ENCODE measurements around the gene NEURL1.

NEURL1 gene

GRCh38 chr10:103547391-103547946, 54.0 kb downstream of the NEURL1 start:
- no peak for DNase-seq (ENCODE audit: low read depth)

DNA sequence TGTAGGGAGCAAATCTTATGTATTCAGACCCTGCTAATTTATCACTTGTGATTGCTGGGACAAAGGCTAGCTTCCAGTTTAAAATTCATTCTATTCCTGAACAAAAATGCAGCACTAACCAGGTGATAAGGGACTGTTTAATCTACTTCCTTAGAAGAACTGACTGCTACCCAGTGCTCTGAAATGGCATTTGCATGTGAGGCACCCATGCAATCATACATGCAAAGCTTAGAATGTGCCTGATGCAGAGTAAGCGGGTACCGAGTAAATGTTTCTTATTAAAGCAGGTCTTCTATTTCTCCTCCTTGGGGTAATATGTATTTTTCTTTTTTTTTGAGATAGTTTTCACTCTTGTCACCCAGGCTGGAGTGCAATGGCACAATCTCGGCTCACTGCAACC, 54.5 kb downstream of the NEURL1 start:
- no peak for DNase-seq (ENCODE audit: low read depth)

GRCh38 chr10:103548581-103549348, 55.3 kb downstream of the NEURL1 start:
- no peak for DNase-seq (ENCODE audit: low read depth)

- DNase-seq (ENCODE audit: low read depth): no peak
These were observed 55.8 kb downstream of the NEURL1 start for GRCh38 chr10:103549349-103549685.

GRCh38 chr10:103550229-103550628, 56.7 kb downstream of the NEURL1 start:
- DNase-seq (ENCODE audit: low read depth): no peak

DNA sequence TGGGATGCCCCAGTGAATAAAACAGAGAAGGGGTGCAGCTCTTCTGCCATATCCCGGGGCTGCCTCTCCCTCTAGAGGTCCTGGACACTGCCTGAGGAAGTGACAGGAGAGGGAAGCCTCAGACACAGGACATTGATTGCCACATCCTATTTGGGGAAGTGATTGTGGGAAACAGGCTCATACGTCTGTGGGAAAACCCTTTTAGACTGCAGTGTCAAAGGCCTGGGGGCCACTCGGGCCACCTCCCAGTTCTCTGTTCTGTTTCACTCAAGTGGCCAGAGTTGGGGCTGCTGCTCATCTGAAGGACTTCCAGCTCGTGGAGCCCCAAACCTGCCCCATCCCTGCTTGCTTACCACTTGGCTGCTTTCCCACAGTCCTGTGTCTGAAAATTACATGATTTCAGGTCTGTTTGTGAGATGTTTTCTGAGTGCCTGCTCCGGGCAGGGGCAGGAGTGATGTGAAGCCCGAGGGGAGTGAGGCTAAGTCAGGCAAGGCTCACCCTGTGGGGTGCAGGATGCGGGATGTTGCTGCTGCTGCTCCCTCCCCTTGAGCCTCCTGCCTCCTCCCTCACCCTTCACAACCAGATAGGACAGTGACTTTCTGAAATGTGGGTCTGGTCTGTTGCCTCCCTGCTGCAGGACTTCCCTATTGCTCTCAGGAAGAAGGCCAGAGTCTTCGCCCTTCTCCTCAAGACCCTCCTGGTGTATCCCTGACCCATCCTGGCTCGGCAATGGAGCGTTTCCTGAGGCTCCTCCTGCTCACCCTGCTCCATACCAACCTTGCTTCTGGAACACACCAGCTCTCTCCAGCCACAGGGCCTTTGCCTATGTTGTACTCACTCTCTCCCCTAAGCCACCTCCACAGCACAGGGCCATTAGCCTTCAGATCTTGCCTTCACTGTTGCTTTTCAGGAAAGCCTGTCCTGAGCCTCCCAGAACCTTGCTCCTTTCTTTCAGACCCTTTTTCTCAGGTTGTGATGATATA, 58.4 kb downstream of the NEURL1 start:
- DNase-seq (ENCODE audit: low read depth): no peak

GRCh38 chr10:103552856-103553742, 59.6 kb downstream of the NEURL1 start:
- DNase-seq (ENCODE audit: low read depth): no peak

DNA sequence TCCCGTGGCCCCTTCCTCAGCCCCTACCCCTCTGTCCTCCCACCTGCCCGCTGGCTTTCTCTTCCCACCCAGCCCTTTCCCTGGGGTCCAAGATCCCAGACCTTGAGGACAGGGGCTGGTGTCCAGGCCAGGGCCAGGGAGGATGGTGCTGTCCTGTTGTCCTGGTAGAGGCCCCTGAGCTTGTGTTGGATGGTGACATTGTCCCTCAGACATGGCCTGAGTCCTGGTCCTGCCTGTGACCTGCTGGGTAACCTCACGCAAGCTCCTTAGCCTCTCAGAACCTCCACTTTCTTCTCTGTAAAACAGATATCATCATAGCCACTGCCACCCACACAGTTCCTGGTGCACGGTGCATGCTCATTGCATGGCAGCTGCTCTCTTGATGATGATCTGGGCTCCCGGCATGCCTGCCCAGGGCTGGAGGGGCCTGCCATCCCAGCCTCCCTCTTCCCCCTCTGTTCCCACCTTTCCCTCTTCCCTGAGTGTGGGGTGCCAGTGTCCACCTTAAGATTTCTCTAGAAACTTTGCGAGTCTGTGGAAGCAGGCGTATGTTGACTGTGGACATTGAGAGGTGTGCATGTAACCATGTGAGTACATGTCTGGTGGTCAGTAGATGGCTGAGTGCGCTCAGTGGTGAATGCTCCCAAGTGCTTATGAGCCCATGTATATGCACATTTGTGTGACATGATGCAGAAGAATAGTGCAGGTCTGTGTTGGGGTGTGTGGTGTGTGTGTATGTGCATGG, 60.4 kb downstream of the NEURL1 start:
- DNase-seq (ENCODE audit: low read depth): no peak

GRCh38 chr10:103554488-103555324, 61.2 kb downstream of the NEURL1 start:
- no peak for DNase-seq (ENCODE audit: low read depth)

DNA sequence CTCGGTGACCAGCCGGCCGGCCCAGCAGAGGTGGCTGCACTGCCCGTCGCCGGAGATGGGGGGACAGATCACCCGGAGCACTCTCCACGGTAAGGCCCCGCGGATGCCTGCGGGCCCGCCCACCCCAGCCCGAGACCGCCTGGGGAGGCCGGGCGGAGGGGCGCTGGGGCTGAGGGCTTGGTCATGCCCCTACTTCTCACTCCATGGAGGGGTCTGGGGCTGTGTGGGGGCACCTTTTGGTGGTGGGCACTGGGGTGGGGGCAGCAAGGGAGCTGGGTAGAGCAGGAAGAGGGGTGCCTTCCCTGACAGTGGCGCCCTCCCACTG, 61.8 kb downstream of the NEURL1 start:
- DNase-seq (ENCODE audit: low read depth): no peak

- DNase-seq (ENCODE audit: low read depth): no peak
These were observed 62.2 kb downstream of the NEURL1 start for GRCh38 chr10:103555712-103556111.

- DNase-seq (ENCODE audit: low read depth): no peak
These were observed 63.0 kb downstream of the NEURL1 start for GRCh38 chr10:103556383-103557007.

DNA sequence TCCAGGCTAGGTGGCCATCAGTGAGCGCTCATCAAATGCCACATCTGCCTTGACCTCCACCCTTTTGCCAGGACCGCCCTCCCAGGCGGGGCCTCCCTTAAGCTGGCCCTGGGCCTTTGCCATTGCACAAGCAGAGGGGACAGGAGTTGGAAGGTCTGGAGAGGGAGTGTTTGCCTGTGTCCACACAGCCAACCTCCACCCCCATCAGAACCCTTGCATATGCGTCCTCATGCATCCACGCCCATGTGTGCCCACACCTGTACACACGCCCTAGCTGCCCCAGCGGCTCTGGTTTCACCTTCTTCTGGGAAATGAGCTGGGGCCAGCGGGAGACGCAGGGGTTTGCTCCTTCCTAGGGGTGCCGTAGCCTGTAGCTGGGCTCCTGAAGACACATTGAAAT, 64.0 kb downstream of the NEURL1 start:
- no peak for DNase-seq (ENCODE audit: low read depth)

DNA sequence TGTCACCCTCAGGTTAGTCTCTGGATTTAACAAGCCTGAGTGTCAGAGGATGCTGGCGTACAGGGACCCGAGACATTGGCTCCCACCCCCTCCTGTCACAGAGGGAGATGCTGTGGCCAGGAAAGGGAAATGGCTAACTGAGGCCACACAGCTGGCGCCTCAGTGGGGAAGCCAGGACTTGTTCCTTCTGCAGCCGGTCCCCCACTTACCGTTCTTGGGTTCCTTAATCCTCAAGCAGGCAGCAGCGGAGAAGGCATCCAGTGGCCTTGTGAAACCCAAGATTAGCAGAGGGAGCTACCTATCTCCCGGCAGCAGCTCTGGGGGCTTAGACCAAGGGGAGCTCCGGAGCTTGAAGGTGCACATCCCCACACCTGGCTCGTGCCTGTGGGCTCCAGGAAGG, 65.4 kb downstream of the NEURL1 start:
- DNase-seq (ENCODE audit: low read depth): no peak

GRCh38 chr10:103559776-103560175, 66.3 kb downstream of the NEURL1 start:
- no peak for DNase-seq (ENCODE audit: low read depth)

DNA sequence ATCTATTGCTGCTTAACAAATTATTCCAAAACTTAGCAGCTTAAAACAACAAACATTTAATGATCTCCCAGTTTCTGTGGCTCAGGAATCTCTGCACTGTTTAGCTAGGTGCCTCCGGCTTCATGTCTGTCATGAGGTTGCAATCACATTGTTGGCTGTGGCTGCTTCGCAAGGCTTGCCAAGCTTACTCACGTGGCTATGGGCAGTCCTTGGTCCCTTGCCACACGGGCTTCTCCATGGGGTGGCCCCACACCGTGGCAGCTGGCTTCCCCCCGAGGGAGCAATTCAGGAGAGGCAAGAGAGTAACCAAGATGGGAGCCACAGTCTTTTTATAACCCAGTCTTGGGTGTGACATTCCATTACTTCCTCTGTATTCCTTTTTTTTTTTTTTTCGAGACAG, 67.4 kb downstream of the NEURL1 start:
- DNase-seq (ENCODE audit: low read depth): no peak

DNA sequence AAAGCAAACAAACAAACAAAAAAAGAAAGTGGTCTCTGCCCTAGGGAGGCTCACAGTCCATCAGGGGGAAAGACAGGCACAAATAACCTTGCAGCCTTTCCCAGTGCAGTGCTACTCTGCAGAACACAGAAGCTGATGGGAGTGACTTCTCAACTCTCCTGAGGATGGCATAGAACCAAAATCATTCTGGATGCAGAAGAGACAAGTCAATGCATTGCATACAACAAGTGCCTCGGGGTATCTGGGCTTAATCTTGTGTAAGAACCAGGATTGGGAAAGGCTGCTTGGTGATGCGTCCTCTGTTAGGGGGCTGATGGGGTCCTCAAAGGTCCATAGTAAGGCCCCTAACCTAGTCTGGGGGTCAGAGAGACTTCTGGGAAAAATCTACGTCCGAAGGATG, 68.9 kb downstream of the NEURL1 start:
- DNase-seq (ENCODE audit: low read depth): no peak

GRCh38 chr10:103563231-103564115, 70.0 kb downstream of the NEURL1 start:
- DNase-seq (ENCODE audit: low read depth): no peak

GRCh38 chr10:103564116-103564501, 70.6 kb downstream of the NEURL1 start:
- DNase-seq (ENCODE audit: low read depth): no peak

All from HS-5 (cell line).